Astrocyte (in vitro differentiated cells and primary cell): ENCODE data around the gene KDM4B.

Experiments used
- CTCF ChIP-seq: IDR thresholded peaks from 2 replicates; pipeline ENCODE4 v1.5.1; 2011; ENCODE audit warnings: low read depth, mild to moderate bottlenecking, inconsistent platforms, low read length, moderate library complexity; ENCODE audit not compliant: insufficient read depth
- EZH2 ChIP-seq: IDR thresholded peaks from 2 replicates; pipeline ENCODE4 v1.6.1; 2012; ENCODE audit warnings: mild to moderate bottlenecking, low read length, inconsistent platforms; ENCODE audit not compliant: insufficient read depth

- TF ChIP-seq CTCF = no peak
- TF ChIP-seq EZH2 = no peak
Observed at GRCh38 chr19:4970558-4971423, 1.9 kb downstream of the KDM4B start.
